HG02885 (cell line): ENCODE results near the gene HSPA8.
A peak's percentile ranks its signal among the peaks of the same experiment; 100 is the strongest.
"Not testable (repeated sequence)": the region's sequence is repeated elsewhere in the genome, so short reads cannot be mapped to it uniquely, and the experiment has no call there.

ENCODE experiments used
- ATAC-seq: cut with Tn5 transposase; IDR thresholded peaks from one replicate; pipeline ENCODE4 v1.9.1; 2021; ENCODE audit warnings: mild to moderate bottlenecking; ENCODE audit not compliant: unreplicated experiment, poor library complexity

HSPA8 gene

DNA sequence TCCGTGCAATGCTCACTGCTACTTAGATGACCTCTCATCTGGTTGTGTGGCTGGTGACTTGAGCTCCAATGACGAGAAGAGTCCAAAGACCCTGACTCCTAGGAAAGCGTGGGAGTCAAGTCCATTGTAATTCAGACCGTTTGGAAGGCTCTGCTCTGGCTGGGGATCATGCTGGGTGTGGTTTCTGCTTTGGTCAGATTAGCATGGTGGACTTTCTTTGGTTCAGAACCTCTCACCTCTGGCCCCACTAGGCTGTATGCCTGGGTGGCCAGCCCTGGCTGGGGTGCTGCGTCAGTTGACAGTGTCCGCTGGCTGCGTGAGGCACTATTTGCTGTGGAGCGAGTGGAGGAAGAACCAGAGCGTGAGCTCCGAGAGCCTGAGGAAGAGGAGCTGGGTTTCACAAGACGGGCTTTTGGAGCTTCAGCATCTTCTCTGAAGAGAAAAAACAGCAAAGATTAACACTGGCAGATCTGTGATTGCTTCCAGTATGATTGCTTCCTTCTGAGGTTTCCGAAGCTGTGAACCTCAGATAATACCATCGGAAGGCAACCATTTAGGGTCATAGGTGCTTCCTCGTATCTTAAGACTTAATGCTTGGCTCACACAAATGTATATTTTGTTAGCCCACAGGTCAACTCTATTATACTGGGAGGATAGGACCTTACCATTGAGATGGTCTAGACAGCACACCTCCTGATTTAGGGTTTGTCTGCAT is 11.6 kb upstream of the HSPA8 start:
- ATAC-seq = no peak

DNA sequence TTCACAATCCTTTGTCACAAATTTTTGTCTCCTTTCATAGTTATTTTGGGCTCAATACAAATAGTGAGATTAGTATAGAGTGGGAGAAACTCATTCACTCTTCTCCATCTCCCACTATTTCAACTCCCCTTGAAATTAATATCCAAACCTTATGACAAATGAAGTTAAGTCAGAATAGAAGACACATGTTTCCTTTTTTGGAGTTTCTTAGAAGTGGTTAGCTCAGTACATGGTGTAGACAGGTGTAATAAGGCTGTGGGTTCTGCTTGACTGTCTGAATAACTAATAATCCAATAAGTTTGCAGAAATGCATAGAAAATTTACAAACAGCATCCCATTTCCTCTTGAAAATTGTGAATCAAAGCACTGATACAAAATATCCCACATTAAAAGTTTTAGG is 10.8 kb upstream of the HSPA8 start:
- no peak for ATAC-seq

DNA sequence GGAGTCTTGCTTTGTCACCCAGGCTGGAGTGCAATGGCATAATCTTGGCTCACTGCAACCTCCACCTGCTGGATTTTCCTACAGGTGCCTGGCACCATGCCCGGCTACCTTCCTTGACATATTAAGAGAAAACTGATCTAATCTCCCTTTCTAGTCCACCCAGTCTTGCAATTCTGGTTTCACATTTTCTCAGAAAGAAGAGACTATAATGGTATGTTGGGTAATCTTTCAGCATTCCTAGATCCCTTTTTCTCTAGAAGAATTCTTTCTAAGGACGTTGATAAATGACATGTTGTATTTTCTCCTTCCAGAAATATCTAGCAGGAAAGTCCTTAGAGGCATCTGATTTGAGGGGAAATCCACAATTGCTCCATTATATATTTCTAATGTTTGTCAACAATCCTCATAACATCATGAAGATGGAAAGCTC is 10.4 kb upstream of the HSPA8 start:
- no peak for ATAC-seq

DNA sequence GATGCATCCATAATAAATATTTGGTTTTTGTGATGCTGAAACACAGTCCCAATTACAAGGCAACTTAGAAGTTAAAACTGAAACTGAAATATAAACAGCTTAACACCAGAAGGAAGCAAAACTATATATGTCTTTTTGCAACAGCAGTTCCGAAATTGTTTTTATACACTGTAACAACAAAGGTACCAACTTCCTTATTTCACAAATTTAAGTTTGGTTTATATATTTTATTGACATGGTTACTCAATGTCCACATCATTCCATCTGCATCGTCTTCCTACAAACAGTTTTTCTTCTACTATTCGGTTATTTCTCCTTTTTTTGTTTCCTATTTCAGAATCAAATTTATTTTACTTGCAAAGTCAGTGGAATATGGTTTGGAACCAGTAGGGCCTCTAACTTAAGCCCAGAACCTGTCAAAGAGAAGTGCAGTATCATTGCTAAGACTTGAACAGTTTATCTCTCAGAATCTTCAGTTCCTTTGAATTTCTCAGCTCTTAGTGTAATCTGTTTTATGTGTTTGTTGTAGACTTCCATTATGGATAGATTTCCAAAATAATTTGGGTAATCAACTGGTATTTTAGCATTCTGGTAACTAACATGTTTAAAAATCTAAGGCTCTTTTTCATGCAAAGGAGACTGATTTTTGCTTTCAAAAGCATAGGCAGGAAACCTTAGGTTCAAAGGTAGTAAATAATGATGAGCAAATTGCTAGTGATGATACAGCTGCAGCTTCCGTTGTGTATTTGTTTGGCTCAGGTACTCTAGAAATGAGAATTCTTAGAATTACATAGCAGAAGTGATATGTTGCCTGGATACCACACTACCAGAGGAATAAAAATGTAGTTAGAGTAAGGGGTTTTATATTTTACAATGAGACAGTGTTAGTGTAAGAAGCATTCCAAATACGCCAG is 8.2 kb upstream of the HSPA8 start:
- ATAC-seq = peak; percentile 51

GRCh38 chr11:123065621-123066020 is 3.7 kb upstream of the HSPA8 start:
- ATAC-seq = no peak

DNA sequence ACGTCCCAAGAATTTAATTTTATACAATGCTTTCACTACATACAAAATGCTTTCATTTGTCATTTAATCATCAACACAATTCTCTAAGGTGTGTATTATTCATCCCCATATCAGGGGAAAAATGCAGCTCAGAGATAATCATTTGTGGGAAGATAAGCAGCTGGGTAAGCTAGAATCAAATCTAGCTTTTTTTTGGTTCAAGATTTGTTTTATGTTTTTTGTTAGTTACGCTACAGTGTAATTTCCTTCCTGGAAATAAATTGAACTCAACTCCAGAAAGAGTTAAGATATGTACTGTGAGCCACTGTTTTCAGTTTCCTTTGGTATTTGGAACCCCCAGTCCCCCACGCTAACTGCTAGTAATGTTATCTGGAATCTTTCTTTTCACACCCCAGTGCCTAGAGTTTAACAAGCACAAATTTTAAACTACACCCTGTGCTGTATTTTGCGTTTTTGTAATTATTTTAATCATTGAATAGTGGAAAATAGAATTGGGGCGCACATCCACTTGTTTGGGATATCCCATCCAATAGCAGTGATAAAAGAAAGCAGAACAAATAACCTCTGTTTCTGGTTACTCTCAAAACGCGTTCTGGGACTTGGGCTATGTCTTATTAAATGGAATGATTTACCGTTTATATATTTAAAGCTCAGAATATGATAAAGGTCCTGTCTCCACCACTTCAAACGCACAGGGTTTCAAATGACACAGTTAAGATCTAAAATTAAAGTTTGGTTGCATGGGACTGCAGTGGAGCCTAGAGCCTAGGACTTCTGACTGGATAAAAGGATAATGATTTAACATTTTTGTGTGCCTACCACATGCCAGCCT is 2.1 kb upstream of the HSPA8 start:
- no peak for ATAC-seq

- ATAC-seq = peak; percentile 2
Measured at GRCh38 chr11:123062892-123063825, 1.2 kb upstream of the HSPA8 start.

GRCh38 chr11:123062158-123062891 is 389 bp upstream of the HSPA8 start:
- ATAC-seq = peak; percentile 88

DNA sequence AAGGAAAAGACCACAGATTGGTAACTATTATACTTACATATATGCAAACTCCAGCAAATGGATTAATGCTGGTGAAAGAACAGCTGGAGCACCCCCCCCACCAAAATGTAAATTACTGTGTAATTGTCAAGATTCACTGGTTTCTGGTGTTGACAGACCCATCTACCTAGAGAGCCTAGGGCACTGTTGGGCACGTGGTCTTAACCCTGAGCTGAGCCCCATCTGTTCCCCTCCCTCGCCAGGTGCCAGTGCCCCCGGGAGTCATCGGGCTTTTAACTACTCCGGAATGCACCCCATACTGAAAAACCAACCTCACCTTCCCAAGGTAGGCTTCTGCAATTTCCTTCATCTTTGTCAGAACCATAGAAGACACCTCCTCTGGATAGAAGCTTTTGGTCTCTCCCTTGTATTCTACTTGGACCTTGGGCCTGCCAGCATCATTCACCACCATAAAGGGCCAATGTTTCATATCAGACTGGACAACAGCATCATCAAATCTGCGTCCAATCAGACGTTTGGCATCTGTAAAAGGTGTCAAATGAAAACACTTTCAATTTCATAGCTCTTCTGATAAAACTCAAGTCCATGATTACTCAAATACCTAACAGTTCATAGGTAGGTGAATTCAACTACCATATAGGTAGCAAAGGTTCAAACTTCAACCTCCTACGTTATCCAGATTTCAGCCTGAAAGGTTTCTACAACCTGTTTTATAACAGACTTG is 1.5 kb downstream of the HSPA8 start:
- ATAC-seq = no peak

- not testable (repeated sequence) for ATAC-seq
Measured at GRCh38 chr11:123059041-123059920, 2.7 kb downstream of the HSPA8 start.

- ATAC-seq = no peak
Measured at GRCh38 chr11:123057661-123058305, 4.2 kb downstream of the HSPA8 start.

DNA sequence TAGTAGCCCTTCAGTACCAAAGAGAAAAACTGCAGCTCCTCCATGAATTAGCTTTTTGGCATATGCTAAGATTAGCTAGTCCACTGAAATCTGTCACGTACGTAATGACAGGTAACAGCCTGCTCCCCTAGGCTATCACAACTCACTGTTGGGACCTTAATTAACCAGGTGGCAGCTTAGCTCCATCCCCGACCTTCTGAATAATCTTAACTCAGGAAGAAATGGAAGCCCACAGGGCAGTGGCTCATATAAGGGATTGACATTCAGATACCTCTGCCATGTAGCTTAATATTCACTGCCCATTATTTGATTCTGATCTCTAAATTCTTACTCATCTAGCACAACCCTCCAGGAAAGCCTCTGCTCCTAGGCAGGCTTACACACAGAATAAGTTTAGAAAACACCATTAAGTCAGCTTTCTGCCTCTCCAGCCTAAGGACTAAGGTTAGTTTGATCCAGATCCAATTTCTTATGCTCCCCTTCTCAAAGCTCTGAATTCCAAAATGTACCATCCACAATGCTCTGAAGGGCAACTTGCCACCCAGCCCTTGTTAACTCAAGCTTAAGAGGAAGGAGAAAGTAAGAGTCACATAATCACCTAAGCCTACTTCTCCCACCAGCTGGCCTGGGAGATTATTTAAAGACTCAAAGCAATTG is 5.0 kb downstream of the HSPA8 start:
- no peak for ATAC-seq

DNA sequence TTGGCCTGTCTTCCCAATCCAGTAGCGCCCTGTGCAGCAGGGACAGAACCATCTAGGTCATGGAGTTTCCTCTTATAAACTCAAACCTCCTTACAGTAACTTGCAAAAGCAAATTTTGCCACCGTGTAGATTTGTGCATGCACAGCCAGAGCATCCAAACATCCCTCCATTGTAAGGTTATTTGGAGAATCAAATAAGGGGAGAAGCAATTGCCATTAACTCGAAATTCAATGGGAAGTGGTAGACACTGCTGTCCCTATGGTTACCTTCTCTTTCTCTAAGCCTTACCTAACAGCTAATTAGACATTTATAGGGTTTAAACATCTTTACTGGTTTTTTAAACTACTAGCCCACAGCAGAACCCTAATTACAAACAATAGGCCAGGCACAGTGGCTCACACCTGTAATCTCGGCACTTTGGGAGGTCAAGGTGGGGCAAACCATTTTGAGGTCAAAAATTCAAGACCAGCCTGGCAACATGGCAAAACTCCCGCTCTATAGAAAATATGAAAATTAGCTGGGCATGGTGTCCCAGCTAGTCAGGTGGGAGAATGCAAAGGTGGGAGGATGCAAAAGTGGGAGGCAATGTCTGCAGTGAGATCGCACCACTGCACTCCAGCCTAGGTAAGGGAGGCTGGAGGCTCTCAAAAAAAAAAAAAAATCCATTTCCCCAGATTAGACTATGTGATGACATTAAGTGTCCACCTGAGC is 6.6 kb downstream of the HSPA8 start:
- ATAC-seq = no peak

GRCh38 chr11:123054301-123055065 is 7.5 kb downstream of the HSPA8 start:
- peak; percentile 74 for ATAC-seq
